AG10803 (cell line): Measurements from ENCODE around the gene ANKRD44.

Experiments used
- DNase-seq: peaks from one replicate; pipeline ENCODE4 v3.0.0; 2010; ENCODE audit warnings: low read depth
- H3K4me3 ChIP-seq: 2 replicates; pipeline ENCODE4 v1.5.1; 2011; ENCODE audit warnings: mild to moderate bottlenecking, low read length, control low read depth
- CTCF ChIP-seq: conservative IDR thresholded peaks from 2 replicates; pipeline ENCODE4 v1.5.1; 2011; ENCODE audit warnings: mild to moderate bottlenecking, low read length, control low read depth, inconsistent platforms

Gene ANKRD44

DNA sequence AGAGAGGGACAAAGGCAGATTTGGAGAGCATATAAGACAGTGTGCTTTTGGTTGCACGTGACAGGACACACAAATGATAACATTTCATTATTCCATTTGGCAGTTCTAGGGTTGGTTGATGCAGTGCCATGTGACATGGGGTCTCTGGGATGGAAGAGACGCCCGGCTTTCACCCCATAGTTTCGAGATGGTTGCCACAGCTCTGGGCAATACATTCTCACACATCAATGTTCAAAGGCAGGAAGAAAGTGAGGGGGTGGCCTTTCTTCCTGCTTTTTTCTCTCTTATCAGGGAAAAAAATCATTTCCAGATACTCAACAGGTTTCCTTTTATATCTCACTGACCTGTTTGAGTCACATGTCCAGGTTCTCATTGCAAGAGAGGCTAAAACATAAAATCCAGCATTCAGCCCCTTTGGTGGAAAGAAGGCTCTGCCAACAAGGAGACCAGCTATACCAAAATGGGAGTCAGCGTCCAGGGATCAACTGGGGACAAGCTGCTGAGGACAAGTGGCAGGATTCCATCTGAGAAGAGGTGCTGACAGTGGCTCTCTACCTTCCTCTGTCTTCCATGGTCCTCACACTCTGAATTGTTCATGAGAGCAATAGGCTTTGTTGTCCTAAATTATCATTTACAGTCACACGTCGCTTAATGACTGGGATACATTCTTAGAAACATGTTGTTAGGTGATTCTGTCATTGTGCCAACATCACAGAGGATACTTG lies 29.1 kb upstream of the ANKRD44 start:
- H3K4me3 ChIP-seq = no peak overlapping the region

GRCh38 chr2:197339016-197339415 lies 28.4 kb upstream of the ANKRD44 start:
- no peak for TF ChIP-seq CTCF

More for the DNA sequence above, 29.1 kb upstream of the ANKRD44 start:
- no peak for DNase-seq
- no peak for TF ChIP-seq CTCF

DNA sequence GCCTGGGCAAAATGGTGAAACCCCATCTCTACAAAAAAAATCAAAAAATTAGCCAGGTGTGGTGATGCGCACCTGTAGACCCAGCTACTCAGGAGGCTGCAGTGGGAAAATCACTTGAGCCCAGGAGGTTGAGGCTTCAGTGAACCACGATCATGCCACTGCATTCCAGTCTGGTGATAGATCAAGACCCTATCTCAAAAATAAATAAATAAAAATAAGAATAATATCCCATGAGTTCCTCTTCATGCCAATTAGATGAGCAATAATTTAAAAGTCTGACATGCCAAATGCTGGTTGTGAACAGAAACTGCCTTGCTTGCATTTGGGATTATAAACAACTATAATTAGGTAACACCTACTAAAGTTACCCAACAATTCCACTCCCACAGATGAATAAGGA lies 22.1 kb upstream of the ANKRD44 start:
- no peak for DNase-seq
- no peak overlapping the region for H3K4me3 ChIP-seq
- TF ChIP-seq CTCF = no peak

More at GRCh38 chr2:197339016-197339415, 28.4 kb upstream of the ANKRD44 start:
- no peak overlapping the region for H3K4me3 ChIP-seq
- no peak for DNase-seq

DNA sequence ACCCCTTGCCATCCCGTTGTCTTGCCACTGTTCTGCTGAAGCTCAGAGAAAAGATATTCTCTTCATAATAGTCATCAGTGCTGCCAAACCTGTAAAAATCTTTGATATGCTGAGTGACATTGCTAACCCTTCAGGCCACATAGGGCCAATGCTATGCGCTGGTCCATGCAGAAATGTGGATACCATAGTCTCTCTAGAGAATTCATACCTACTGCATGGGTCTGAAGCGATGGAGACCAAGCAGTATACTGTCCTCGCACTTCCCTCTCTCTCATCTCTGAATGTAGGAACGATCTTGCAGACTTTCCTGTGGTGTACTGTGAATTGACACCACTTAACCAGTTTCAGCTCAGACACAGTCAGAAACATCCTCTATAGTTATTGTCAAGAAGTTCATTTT lies 17.9 kb upstream of the ANKRD44 start:
- TF ChIP-seq CTCF = no peak
- H3K4me3 ChIP-seq = no peak overlapping the region
- DNase-seq = no peak

GRCh38 chr2:197327472-197328098 lies 17.0 kb upstream of the ANKRD44 start:
- TF ChIP-seq CTCF = no peak
- no peak for DNase-seq
- H3K4me3 ChIP-seq = no peak overlapping the region

DNA sequence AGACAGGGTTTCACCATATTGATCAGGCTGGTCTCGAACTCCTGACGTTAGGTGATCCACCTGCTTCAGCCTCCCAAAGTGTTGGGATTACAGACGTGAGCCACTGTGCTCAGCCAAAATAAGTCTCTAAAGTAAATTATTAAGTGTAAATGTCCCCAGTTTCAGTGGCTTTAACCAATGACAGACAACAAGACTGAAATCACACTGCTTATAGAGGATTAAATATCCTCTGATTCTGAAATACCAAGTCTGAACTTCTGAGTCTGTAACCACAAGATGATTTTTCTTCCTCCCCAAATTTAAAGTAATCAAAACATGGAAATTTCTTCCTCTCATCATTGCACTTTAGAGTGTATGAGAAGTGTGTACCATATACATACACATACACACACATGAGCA lies 16.5 kb upstream of the ANKRD44 start:
- no peak for TF ChIP-seq CTCF
- no peak for DNase-seq
- H3K4me3 ChIP-seq = no peak overlapping the region

GRCh38 chr2:197324801-197325200 lies 14.2 kb upstream of the ANKRD44 start:
- DNase-seq = no peak
- no peak for TF ChIP-seq CTCF
- H3K4me3 ChIP-seq = no peak overlapping the region
